HCT116 (cell line): ENCODE results near the gene ERICH6B.

Experiments used
- CBX3 ChIP-seq: IDR thresholded peaks from 2 replicates; pipeline ENCODE4 v1.6.1; 2012; ENCODE audit warnings: low read depth
- CEBPB ChIP-seq: IDR thresholded peaks from 2 replicates; pipeline ENCODE4 v1.6.1; 2012; ENCODE audit warnings: low read depth
- JUND ChIP-seq: IDR thresholded peaks from 2 replicates; pipeline ENCODE4 v1.6.1; 2012
- POLR2A ChIP-seq: IDR thresholded peaks from 2 replicates; pipeline ENCODE4 v1.7.0; 2011; ENCODE audit warnings: borderline replicate concordance; ENCODE audit not compliant: insufficient read depth, insufficient read length; ENCODE audit errors: extremely low read depth
- POLR2AphosphoS5 ChIP-seq: IDR thresholded peaks from 2 replicates; pipeline ENCODE4 v1.6.1; 2011; ENCODE audit warnings: mild to moderate bottlenecking, low read depth, low read length, moderate library complexity
- RAD21 ChIP-seq: IDR thresholded peaks from 2 replicates; pipeline ENCODE4 v1.6.1; 2012; ENCODE audit warnings: low read depth, mild to moderate bottlenecking
- TCF7L2 ChIP-seq: IDR thresholded peaks from 2 replicates; pipeline ENCODE4 v1.7.0; 2011; ENCODE audit warnings: borderline replicate concordance, inconsistent platforms; ENCODE audit not compliant: insufficient read depth, insufficient read length; ENCODE audit errors: extremely low read depth
- TF ChIP-seq, protein P1 (sequence below), 3 experiments: fragments of 200-600 bp in 1 of 3; sonication (generic) in 1 of 3; IDR thresholded peaks in 2 of 3; conservative IDR thresholded peaks in 1 of 3; 2 replicates each; pipeline ENCODE4 v1.5.1; 2012 to 2017; ENCODE audit warnings: low read depth in 2 of 3, low read length in 2 of 3, antibody characterized with exemption in 1 of 3, borderline replicate concordance in 1 of 3, control low read depth in 1 of 3, mild to moderate bottlenecking in 1 of 3, mixed read lengths in 1 of 3, mixed run types in 1 of 3, moderate library complexity in 1 of 3; ENCODE audit not compliant: insufficient read depth in 1 of 3
- TF ChIP-seq, protein P2 (sequence below): IDR thresholded peaks from 2 replicates; pipeline ENCODE4 v1.6.1; 2012
- TF ChIP-seq, protein P3 (sequence below): IDR thresholded peaks from 2 replicates; pipeline ENCODE4 v1.6.1; 2012

DNA sequence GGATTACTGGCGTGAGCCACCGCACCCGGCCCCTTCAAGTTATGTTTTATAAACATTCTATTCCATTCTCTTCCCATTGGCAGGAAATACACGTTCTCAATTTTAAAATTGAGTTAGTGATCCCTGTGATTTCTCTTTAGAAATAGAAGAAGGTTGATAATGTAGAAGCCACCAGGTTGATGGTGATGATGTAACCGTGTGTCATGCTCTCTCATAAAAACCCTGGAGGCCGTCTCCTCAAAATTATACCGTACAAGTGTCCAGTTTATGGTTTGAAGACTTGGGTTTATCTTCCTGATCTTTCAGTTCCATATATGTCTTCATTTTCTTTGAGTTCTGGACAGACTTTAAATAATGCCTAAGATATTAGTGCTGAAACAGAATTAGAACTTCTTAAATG, 118.6 kb downstream of the ERICH6B start:
- TF ChIP-seq, protein P1, sequence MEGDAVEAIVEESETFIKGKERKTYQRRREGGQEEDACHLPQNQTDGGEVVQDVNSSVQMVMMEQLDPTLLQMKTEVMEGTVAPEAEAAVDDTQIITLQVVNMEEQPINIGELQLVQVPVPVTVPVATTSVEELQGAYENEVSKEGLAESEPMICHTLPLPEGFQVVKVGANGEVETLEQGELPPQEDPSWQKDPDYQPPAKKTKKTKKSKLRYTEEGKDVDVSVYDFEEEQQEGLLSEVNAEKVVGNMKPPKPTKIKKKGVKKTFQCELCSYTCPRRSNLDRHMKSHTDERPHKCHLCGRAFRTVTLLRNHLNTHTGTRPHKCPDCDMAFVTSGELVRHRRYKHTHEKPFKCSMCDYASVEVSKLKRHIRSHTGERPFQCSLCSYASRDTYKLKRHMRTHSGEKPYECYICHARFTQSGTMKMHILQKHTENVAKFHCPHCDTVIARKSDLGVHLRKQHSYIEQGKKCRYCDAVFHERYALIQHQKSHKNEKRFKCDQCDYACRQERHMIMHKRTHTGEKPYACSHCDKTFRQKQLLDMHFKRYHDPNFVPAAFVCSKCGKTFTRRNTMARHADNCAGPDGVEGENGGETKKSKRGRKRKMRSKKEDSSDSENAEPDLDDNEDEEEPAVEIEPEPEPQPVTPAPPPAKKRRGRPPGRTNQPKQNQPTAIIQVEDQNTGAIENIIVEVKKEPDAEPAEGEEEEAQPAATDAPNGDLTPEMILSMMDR (IDR thresholded peaks at IDR 0.05 in 2 of 3, conservative IDR thresholded peaks at IDR 0.05 in 1 of 3; ENCODE audit: borderline replicate concordance in 1 of 3, insufficient read depth in 1 of 3, low read depth in 2 of 3, low read length in 2 of 3) = no peak
- TF ChIP-seq RAD21 (no peak), JUND (no peak), POLR2A (no peak), CBX3 (no peak), POLR2AphosphoS5 (no peak), TCF7L2 (no peak), CEBPB (no peak)
- TF ChIP-seq, protein P2, sequence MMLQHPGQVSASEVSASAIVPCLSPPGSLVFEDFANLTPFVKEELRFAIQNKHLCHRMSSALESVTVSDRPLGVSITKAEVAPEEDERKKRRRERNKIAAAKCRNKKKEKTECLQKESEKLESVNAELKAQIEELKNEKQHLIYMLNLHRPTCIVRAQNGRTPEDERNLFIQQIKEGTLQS = no peak
- TF ChIP-seq, protein P3, sequence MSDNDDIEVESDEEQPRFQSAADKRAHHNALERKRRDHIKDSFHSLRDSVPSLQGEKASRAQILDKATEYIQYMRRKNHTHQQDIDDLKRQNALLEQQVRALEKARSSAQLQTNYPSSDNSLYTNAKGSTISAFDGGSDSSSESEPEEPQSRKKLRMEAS = no peak
